ACC112 (cell line): Measurements from ENCODE around the gene PNPLA8.

Source experiments
- H2AFZ ChIP-seq: fragments of 200-600 bp; sonication (generic); one replicate; pipeline ENCODE4 v1.6.0; 2017; ENCODE audit warnings: antibody characterized with exemption, low read length; ENCODE audit not compliant: unreplicated experiment
- H3K27ac ChIP-seq: fragments of 200-600 bp; sonication (generic); 2 replicates; pipeline ENCODE4 v1.5.1; 2014; ENCODE audit warnings: low read depth, mild to moderate bottlenecking, antibody characterized with exemption, low read length, moderate library complexity
- H3K27me3 ChIP-seq: fragments of 200-600 bp; sonication (generic); 2 replicates; pipeline ENCODE4 v1.6.1; 2014; ENCODE audit warnings: mild to moderate bottlenecking, antibody characterized with exemption, low read length, moderate library complexity, mixed read lengths; ENCODE audit not compliant: insufficient read depth
- H3K36me3 ChIP-seq: fragments of 200-600 bp; sonication (generic); 2 replicates; pipeline ENCODE4 v1.6.1; 2016; ENCODE audit warnings: mild to moderate bottlenecking, antibody characterized with exemption, low read length, moderate library complexity, mixed read lengths; ENCODE audit not compliant: insufficient read depth
- H3K4me1 ChIP-seq: fragments of 200-600 bp; sonication (generic); one replicate; pipeline ENCODE4 v1.6.1; 2016; ENCODE audit warnings: low read length, mixed read lengths; ENCODE audit not compliant: insufficient read depth, unreplicated experiment, control insufficient read depth
- H3K4me3 ChIP-seq: fragments of 200-600 bp; sonication (generic); 2 replicates; pipeline ENCODE4 v1.5.1; 2014; ENCODE audit warnings: mild to moderate bottlenecking, low read depth, low read length
- H3K79me2 ChIP-seq: fragments of 200-600 bp; sonication (generic); one replicate; pipeline ENCODE4 v1.6.0; 2016; ENCODE audit warnings: low read length; ENCODE audit not compliant: control insufficient read depth, unreplicated experiment, insufficient read depth

Gene PNPLA8

DNA sequence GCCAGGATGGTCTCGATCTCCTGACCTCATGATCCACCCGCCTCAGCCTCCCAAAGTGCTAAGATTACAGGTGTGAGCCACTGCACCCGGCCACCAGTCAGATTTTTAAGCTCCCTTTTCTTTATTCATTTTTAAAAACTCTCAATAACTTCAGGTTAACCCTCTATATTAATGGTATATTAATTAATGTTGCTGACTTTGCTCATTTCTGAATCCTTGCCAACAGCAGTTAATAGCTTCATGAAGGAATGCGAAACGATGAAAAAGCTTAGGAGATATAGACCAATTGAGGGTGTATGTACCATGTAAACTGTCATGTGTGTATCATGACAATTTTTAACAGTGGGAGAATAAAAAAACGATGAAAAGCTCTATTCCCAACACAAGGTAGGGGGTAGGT is 27.5 kb downstream of the PNPLA8 start:
- Histone ChIP-seq H3K27me3 (no peaks in the 10 kb centered on the region), H3K4me3 (no peak overlapping the region), H3K36me3 (peaks cover 8% of the 10 kb centered on the region; the same call in 1 of the 2 replicates), H2AFZ (no peak overlapping the region), H3K27ac (no peak overlapping the region), H3K4me1 (peaks cover 13% of the 10 kb centered on the region), H3K79me2 (no peaks in the 10 kb centered on the region)

DNA sequence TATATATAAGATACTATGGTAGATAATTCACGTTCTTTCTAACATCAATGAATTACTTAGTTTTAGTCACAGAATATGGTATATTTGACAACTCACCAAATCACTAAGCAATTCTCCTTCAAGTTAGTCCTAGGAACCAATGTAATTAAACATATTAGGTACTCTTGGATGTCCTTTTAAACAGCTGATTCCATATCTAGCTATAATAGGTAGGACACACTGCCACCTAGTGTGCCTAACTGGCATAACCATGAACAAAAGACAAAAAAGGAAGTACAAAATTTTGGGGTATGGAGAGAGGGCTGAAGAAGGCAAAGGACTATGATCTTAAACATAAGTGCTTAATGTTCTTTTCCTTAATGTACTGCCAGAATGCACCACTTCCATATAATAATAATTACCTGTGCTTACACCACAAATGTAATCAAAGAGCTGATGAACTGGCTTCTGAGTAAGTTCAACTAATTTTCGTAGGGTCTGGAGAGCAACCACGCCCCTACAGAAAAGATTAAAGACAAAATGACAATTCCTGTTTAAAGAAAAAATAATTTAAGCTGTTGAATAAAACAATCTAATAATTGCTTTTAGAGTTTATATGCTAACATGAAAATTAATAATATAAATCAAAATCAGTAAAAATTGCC is 28.7 kb downstream of the PNPLA8 start:
- Histone ChIP-seq H3K27me3 (no peaks in the 10 kb centered on the region), H3K79me2 (no peaks in the 10 kb centered on the region), H3K4me3 (no peak overlapping the region), H3K36me3 (peaks cover 8% of the 10 kb centered on the region; the same call in 1 of the 2 replicates), H2AFZ (no peak overlapping the region), H3K27ac (no peak overlapping the region), H3K4me1 (peaks cover 13% of the 10 kb centered on the region)

DNA sequence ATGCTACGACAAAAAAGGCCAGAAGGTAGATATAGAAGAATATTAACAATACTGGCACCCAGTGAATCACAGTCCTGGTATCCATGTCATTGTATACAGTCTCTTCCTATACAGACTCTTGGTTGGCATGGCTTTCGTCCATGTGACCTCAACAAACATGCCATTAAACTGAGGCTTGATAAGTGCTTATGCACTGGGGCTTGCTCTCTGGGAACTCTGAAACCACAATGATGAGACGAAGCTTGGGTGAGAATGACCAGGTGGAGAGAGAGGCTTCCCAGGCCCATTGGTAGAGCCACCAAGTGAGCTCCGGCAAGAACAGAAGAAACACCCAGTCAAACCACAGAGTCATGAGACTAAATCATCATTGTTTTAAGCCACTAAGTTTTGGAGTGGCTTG is 33.2 kb downstream of the PNPLA8 start:
- no peak overlapping the region for H2AFZ ChIP-seq
- no peaks in the 10 kb centered on the region for H3K27me3 ChIP-seq
- H3K4me1 ChIP-seq: no peaks in the 10 kb centered on the region
- H3K27ac ChIP-seq: no peak overlapping the region
- no peaks in the 10 kb centered on the region for H3K79me2 ChIP-seq
- H3K36me3 ChIP-seq: peaks cover 3% of the 10 kb centered on the region; the same call in 1 of the 2 replicates
- no peak overlapping the region for H3K4me3 ChIP-seq

DNA sequence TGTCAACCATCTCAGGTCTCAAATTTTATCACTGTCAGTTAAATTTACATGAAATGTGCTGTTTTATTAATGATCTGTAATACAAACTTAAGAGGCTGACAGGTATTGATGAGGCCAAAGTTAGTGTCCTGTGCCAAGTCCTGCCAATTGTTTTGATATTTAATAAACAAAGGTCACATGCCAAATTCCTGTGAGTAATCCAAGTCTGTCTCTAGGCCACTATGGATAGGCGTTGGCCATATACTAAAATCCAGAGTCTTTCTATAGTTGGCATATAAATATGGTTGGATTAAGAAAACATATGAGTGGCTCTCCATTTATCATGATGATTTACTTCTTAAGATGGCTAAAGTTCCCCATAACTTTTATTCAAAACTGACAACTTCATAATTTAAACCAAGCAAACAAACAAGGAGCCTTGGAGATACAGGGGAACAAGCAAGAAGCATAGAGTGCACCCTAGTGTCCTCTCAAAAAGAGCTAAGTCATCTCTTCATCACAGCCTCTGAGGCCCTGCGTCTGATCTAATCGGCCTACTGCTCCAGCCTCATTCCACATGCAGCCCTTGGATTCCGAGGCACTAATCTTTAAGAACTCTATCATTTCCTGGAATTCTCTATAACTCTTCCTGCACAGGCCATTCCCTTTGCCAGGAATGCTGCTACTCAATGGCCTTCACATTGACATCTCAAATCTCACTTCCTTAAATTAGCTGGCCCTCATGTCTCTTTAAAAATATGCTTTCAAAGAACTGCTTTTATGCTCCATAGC is 37.0 kb downstream of the PNPLA8 start:
- no peaks in the 10 kb centered on the region for H3K79me2 ChIP-seq
- no peaks in the 10 kb centered on the region for H3K27me3 ChIP-seq
- H3K27ac ChIP-seq: no peak overlapping the region
- peaks cover 5% of the 10 kb centered on the region; the same call in 1 of the 2 replicates for H3K36me3 ChIP-seq
- no peak overlapping the region for H3K4me3 ChIP-seq
- no peaks in the 10 kb centered on the region for H3K4me1 ChIP-seq
- H2AFZ ChIP-seq: no peak overlapping the region

DNA sequence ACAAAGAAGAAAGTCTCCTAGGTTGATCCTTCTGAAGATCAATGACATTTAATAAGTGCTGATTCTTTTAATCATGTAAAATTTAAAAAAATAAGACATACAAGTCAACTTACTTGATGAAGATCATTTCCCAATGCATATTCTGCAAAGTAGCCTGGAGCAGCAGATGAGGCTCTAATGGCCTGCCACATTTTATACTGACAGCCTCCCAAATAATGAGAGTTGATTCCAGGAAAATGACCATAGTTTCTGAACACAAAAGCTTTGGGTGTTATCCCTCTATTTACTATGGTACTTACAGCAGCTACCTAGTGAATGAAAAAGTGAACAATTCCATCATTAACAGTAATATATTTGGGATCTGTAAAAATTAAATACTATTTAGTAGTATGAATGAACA is 38.3 kb downstream of the PNPLA8 start:
- H3K79me2 ChIP-seq: no peaks in the 10 kb centered on the region
- no peak overlapping the region for H3K27ac ChIP-seq
- no peak overlapping the region for H2AFZ ChIP-seq
- peaks cover 6% of the 10 kb centered on the region; the same call in 1 of the 2 replicates for H3K36me3 ChIP-seq
- H3K27me3 ChIP-seq: no peaks in the 10 kb centered on the region
- no peaks in the 10 kb centered on the region for H3K4me1 ChIP-seq
- no peak overlapping the region for H3K4me3 ChIP-seq

DNA sequence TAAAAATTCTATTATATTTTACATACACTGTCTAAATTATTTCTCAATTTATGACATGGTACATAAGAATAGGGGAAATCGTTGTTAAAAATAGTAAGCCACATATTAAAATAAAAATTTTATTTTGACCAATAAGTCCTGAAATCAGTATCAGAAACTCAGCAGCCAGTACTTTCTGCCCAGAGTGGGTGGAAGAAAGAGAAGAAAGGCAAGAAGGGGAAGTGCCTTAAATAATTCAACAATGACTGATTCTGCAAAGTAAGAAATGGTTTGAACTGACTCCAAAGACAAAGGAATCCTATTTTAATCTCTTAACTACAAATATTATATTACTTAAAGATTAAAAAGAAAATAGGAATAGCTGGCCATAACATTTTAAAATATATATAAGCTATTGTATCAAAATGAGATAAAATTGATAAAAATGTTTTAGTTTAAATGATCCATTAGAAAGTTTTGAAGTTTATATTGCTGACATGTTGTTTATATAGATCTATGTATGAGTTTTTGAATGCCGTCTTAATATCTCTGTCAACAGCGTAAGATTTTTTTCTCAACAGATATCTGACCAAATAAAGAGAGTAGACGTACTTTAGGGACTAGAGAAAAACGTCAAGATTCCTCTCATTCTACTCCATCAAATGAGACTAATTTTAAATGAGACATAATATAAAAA is 39.5 kb downstream of the PNPLA8 start:
- Histone ChIP-seq H3K36me3 (peaks cover 7% of the 10 kb centered on the region; the same call in 1 of the 2 replicates), H3K27ac (no peak overlapping the region; the same call in 1 of the 2 replicates), H3K79me2 (no peaks in the 10 kb centered on the region), H3K4me3 (no peak overlapping the region), H3K27me3 (no peaks in the 10 kb centered on the region), H3K4me1 (no peaks in the 10 kb centered on the region), H2AFZ (no peak overlapping the region)

DNA sequence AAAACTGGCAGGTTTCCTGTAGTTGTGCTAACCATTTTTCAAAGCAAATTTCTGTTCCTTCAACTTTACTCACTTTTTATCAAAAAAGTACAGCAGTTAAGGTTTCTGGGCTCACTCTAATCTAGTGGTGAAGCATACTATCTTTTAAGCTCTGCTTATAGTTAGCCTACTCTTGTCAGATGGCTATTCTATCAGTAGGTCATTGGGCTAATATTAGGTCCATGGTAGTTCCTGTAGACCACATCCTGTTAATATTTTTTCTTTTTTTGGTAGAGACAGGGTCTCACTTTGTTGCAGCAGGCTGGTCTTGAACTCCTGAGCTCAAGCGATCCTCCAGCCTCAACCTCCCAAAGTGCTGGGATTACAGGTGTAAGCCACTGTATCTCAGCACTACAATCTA is 41.8 kb downstream of the PNPLA8 start:
- H3K27me3 ChIP-seq: no peaks in the 10 kb centered on the region
- no peak overlapping the region for H2AFZ ChIP-seq
- H3K4me1 ChIP-seq: no peaks in the 10 kb centered on the region
- H3K27ac ChIP-seq: no peak overlapping the region
- H3K79me2 ChIP-seq: no peaks in the 10 kb centered on the region
- peaks cover 19% of the 10 kb centered on the region for H3K36me3 ChIP-seq
- no peak overlapping the region for H3K4me3 ChIP-seq

DNA sequence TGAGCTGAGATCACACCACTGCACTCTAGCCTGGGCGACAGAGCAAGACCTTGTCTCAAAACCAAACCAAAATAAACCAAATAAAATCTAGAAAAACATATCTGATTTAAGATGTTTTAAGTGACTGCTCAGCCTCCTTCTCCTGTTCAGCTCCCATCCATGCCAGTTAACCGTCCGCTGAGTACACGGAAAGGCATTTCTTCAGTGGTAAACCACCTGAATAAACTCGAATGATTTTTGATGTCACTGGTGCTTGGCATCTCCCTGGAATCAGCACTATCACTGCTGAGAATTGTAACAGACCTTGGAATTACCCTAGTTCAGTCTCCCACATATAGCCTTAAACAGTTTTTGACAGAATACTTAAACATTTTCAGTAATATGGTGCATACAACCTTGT is 45.6 kb downstream of the PNPLA8 start:
- Histone ChIP-seq H3K4me1 (no peaks in the 10 kb centered on the region), H3K4me3 (no peak overlapping the region), H3K27me3 (no peaks in the 10 kb centered on the region), H2AFZ (no peak overlapping the region), H3K79me2 (no peaks in the 10 kb centered on the region), H3K27ac (no peak overlapping the region), H3K36me3 (peaks cover 27% of the 10 kb centered on the region)

DNA sequence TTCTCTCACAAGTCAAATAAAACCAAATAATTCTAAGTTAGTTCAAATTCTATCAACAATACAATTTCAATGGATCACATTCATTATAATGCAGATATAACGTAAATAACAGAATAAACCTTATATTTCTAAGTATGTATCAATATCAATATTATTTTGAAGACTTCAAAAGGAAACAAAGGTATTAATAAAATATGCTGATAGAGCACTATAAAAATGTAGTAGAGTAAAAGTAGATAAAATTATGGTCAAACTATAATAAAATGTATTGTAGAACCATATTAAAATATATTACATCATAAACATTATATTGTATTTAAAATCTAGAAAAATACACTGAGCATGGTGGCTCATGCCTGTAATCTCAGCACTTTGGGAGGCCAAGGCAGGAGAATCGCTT is 46.2 kb downstream of the PNPLA8 start:
- no peaks in the 10 kb centered on the region for H3K27me3 ChIP-seq
- no peaks in the 10 kb centered on the region for H3K79me2 ChIP-seq
- no peak overlapping the region for H2AFZ ChIP-seq
- no peak overlapping the region for H3K27ac ChIP-seq
- no peak overlapping the region for H3K4me3 ChIP-seq
- no peaks in the 10 kb centered on the region for H3K4me1 ChIP-seq
- H3K36me3 ChIP-seq: peaks cover 27% of the 10 kb centered on the region

DNA sequence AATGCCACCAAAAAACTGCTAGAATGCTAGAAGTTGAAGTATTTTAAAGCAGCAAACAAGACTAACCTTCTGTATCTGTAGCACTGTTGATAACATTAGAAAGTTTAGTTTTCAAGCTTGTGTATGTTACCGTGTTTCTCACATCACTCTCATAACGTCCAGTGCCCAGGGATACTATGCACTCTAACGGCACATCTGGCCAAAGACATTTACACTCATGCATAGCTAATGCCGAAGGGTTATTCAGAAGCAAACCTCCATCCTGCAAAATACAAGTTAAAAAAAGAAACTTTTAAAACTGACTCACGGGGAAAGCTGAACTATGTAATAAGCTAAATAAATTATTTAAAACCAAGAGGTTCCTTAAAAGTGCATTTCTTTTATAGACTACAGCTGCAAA is 46.8 kb downstream of the PNPLA8 start:
- Histone ChIP-seq H3K27me3 (no peaks in the 10 kb centered on the region), H3K36me3 (peaks cover 26% of the 10 kb centered on the region), H3K27ac (no peak overlapping the region), H3K79me2 (no peaks in the 10 kb centered on the region), H3K4me1 (no peaks in the 10 kb centered on the region), H2AFZ (no peak overlapping the region), H3K4me3 (no peak overlapping the region)
